Cardiac fibroblast (primary cell): ENCODE measurements around the gene ZNF619.

Experiments
- DNase-seq, 2 donors: peaks; one replicate each; pipeline versions ENCODE4 v3.0.0 to v3.0.0-alpha.2; 2010; ENCODE audit warnings: low read depth in 2 of 2
- H3K4me3 ChIP-seq, 2 donors: replicated peaks in 1 of 2; 1 replicate in 1 of 2; 2 replicates in 1 of 2; pipeline ENCODE4 v1.5.1; 2011; ENCODE audit warnings: low read depth in 2 of 2, low read length in 2 of 2, mild to moderate bottlenecking in 2 of 2, moderate library complexity in 1 of 2
- CTCF ChIP-seq: IDR thresholded peaks from one replicate; pipeline ENCODE4 v1.5.1; 2011; ENCODE audit warnings: low read depth, mild to moderate bottlenecking, low read length, inconsistent platforms

Gene ZNF619

GRCh38 chr3:40490916-40491315 is 14.0 kb downstream of the ZNF619 start:
- DNase-seq = peak; percentile 23 to 25
- TF ChIP-seq CTCF = no peak
- H3K4me3 ChIP-seq = no peak overlapping the region

GRCh38 chr3:40494698-40495097 is 17.8 kb downstream of the ZNF619 start:
- TF ChIP-seq CTCF = no peak

GRCh38 chr3:40497288-40497687 is 20.4 kb downstream of the ZNF619 start:
- no peak overlapping the region for H3K4me3 ChIP-seq
- peak in 1 of 2 donors; percentile 11 for DNase-seq
- TF ChIP-seq CTCF = no peak

More at GRCh38 chr3:40494698-40495097, 17.8 kb downstream of the ZNF619 start:
- peak in 1 of 2 donors; percentile 35 for DNase-seq
- H3K4me3 ChIP-seq = no peak overlapping the region

GRCh38 chr3:40499952-40500351 is 23.0 kb downstream of the ZNF619 start:
- DNase-seq = no peak
- TF ChIP-seq CTCF = no peak
- H3K4me3 ChIP-seq = no peak overlapping the region

- no peak for DNase-seq
- TF ChIP-seq CTCF = no peak
- H3K4me3 ChIP-seq = no peak overlapping the region
Measured at GRCh38 chr3:40502034-40502433, 25.1 kb downstream of the ZNF619 start.

- no peak for TF ChIP-seq CTCF
- H3K4me3 ChIP-seq = no peak overlapping the region
- DNase-seq = peak; percentile 97 to 98
Measured at GRCh38 chr3:40504636-40505430, 27.9 kb downstream of the ZNF619 start.
